Measurements from ENCODE around the gene MAP1LC3B2.

DNA sequence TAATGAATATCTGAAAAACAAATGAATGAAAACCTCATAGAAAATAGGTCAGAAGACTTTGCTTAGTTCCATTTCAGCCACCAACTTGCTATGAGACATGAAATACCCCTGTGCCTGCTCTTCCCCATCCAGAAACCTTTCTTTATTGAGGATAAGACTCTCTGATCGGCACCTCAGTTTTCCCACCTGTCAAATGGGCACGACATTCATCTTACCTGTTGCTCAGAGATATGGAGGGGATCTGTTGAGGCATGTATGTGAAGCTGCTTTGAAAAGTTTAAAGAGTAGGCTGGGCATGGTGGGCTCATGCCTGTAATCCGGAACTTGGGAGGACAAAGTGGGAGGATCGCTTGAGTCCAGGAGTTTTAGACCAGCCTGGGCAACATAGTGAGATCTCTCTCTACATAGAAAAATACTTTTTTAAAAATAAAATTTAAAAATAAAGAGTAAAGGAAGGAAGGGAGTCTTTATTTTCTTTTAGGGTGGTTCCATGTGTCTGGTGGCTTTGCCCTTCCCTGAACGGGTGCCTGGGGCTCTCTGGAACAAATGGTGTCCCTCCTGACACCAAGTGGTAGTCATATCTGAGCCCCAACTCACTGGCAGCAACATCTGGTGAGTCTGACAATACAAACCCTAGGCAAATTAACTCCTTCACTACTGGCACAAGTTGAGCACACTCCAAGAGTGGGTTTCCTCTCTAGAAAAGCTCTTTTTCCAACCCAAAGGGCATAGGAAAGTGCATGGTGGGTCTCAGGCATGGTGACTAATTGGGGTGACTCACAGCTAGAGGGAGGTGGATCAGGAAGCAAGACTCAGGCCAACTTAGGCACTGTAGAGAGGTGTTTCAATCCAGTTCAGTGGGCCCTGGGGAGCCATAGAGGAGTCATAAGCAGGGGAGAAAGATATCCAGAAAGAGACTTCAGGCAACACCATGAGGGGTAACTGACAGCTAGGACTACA is 42.1 kb downstream of the MAP1LC3B2 start:
- TF ChIP-seq, protein P1, sequence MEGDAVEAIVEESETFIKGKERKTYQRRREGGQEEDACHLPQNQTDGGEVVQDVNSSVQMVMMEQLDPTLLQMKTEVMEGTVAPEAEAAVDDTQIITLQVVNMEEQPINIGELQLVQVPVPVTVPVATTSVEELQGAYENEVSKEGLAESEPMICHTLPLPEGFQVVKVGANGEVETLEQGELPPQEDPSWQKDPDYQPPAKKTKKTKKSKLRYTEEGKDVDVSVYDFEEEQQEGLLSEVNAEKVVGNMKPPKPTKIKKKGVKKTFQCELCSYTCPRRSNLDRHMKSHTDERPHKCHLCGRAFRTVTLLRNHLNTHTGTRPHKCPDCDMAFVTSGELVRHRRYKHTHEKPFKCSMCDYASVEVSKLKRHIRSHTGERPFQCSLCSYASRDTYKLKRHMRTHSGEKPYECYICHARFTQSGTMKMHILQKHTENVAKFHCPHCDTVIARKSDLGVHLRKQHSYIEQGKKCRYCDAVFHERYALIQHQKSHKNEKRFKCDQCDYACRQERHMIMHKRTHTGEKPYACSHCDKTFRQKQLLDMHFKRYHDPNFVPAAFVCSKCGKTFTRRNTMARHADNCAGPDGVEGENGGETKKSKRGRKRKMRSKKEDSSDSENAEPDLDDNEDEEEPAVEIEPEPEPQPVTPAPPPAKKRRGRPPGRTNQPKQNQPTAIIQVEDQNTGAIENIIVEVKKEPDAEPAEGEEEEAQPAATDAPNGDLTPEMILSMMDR (IDR thresholded peaks at IDR 0.05 in 2 of 3, conservative IDR thresholded peaks at IDR 0.05 in 1 of 3; ENCODE audit: control insufficient read depth in 2 of 3, extremely low read depth in 1 of 3, insufficient read depth in 1 of 3, low read depth in 3 of 3, low read length in 3 of 3), result no peak
- no peak for TF ChIP-seq ZNF274 (IDR thresholded peaks at IDR 0.05; ENCODE audit: insufficient read depth, insufficient read length)
- TF ChIP-seq TCF12 (IDR thresholded peaks at IDR 0.05; ENCODE audit: low read depth, low read length), result no peak
- TF ChIP-seq TAF1 (IDR thresholded peaks at IDR 0.05; ENCODE audit: borderline replicate concordance, low read depth, low read length), result no peak
- TF ChIP-seq POLR2A (IDR thresholded peaks at IDR 0.05; ENCODE audit: low read depth, low read length), result no peak
- TF ChIP-seq RFX5 (IDR thresholded peaks at IDR 0.05; ENCODE audit: low read depth, low read length), result no peak
- no peak for TF ChIP-seq FOXM1 (IDR thresholded peaks at IDR 0.05; ENCODE audit: low read depth, low read length)
- no peak for TF ChIP-seq MYC (IDR thresholded peaks at IDR 0.05; ENCODE audit: insufficient read depth, insufficient read length, insufficient replicate concordance, low read length, severe bottlenecking)
- TF ChIP-seq CREB1 (IDR thresholded peaks at IDR 0.05; ENCODE audit: low read depth), result no peak
